Neural cell (in vitro differentiated cells): ENCODE measurements around the gene PATL1.

Experiments
- EP300 ChIP-seq: fragments of 450-650 bp; conservative IDR thresholded peaks from 2 replicates; pipeline ENCODE4 v1.6.1; 2014; ENCODE audit warnings: antibody characterized with exemption, mild to moderate bottlenecking, moderate library complexity; ENCODE audit not compliant: poor library complexity, severe bottlenecking
- EZH2 ChIP-seq: fragments of 200-600, 300-800 bp; shearing (Covaris generic), sonication (generic); IDR thresholded peaks from 2 replicates; pipeline ENCODE4 v1.6.1; 2014; ENCODE audit warnings: antibody characterized with exemption, low read length, borderline replicate concordance, mild to moderate bottlenecking; ENCODE audit not compliant: insufficient read depth, poor library complexity, severe bottlenecking
- TF ChIP-seq, protein P1 (sequence below): fragments of 450-650 bp; IDR thresholded peaks from 2 replicates; pipeline ENCODE4 v1.5.1; 2014; ENCODE audit warnings: antibody characterized with exemption, mild to moderate bottlenecking, moderate library complexity; ENCODE audit not compliant: poor library complexity, severe bottlenecking

DNA sequence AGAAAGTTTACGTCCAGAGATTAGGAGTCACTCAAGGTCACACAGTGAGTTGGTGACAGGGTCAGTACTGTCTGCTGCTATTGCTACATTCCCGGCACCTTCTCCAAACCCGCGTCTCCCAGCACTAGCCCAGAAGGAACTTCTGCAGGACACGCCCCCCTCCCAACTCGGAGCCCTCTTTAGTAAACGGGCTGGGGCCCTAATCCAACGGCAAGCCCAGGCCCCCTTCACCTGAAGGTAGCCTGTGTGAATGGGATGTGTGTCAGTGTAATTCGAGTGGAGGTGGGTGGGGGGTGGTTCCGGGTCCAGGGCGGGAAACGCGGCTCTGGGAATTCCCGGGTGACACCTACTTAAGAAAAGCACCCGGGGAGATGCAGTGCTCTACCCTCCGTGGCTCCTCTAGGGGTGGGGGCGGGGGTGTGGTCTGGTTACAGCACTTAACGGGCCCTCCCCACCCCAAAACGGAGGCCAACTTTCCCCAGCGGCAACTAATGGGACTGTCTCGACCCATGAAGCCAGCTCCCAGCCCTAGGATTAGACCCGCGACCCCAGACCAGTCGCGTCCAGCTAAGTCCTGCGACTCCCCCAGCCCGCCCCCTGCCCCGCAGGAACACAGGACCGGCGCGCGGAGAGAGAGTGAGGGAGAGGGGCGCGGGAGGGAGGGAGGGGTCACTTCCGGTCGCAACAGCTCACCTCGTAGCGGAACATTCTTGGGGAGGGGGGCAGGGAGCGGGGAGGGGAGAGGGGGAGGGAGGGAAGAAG is 468 bp downstream of the PATL1 start:
- TF ChIP-seq, protein P1, sequence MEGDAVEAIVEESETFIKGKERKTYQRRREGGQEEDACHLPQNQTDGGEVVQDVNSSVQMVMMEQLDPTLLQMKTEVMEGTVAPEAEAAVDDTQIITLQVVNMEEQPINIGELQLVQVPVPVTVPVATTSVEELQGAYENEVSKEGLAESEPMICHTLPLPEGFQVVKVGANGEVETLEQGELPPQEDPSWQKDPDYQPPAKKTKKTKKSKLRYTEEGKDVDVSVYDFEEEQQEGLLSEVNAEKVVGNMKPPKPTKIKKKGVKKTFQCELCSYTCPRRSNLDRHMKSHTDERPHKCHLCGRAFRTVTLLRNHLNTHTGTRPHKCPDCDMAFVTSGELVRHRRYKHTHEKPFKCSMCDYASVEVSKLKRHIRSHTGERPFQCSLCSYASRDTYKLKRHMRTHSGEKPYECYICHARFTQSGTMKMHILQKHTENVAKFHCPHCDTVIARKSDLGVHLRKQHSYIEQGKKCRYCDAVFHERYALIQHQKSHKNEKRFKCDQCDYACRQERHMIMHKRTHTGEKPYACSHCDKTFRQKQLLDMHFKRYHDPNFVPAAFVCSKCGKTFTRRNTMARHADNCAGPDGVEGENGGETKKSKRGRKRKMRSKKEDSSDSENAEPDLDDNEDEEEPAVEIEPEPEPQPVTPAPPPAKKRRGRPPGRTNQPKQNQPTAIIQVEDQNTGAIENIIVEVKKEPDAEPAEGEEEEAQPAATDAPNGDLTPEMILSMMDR = no peak
- TF ChIP-seq EZH2 (no peak), EP300 (no peak)
